ENCODE data around the gene ZNF674.

ZNF674 gene

GRCh38 chrX:46545111-46546005, at the start of gene ZNF674:
ZNF674 (minus strand) TSS chrX:46545421; CDS start chrX:46542087, 3,334 bp downstream.
- peak; percentile 31 to 87 (median 78) for DNase-seq

GRCh38 chrX:46589977-46590723, 44.9 kb upstream of the ZNF674 start:
- no peak for DNase-seq

- no peak for DNase-seq
These were observed 43.0 kb upstream of the ZNF674 start for GRCh38 chrX:46588263-46588662.

- DNase-seq = no peak
These were observed 42.5 kb upstream of the ZNF674 start for GRCh38 chrX:46587753-46588171.

GRCh38 chrX:46587158-46587557, 41.9 kb upstream of the ZNF674 start:
- no peak for DNase-seq

GRCh38 chrX:46584736-46585135, 39.5 kb upstream of the ZNF674 start:
- no peak for DNase-seq

GRCh38 chrX:46582966-46583365, 37.7 kb upstream of the ZNF674 start:
- DNase-seq = no peak

- DNase-seq = no peak
These were observed 37.1 kb upstream of the ZNF674 start for GRCh38 chrX:46582325-46582724.

GRCh38 chrX:46580613-46581012, 35.4 kb upstream of the ZNF674 start:
- no peak for DNase-seq

GRCh38 chrX:46579250-46579649, 34.0 kb upstream of the ZNF674 start:
- DNase-seq = no peak

- DNase-seq = no peak
These were observed 32.2 kb upstream of the ZNF674 start for GRCh38 chrX:46577221-46578005.

- DNase-seq = no peak
These were observed 31.2 kb upstream of the ZNF674 start for GRCh38 chrX:46576458-46576857.

- DNase-seq = peak in 3 of 14 donors; percentile 2 to 8 (median 8)
These were observed 30.8 kb upstream of the ZNF674 start for GRCh38 chrX:46575991-46576392.

- no peak for DNase-seq
These were observed 30.4 kb upstream of the ZNF674 start for GRCh38 chrX:46575586-46575985.

GRCh38 chrX:46574774-46575381, 29.7 kb upstream of the ZNF674 start:
- DNase-seq = no peak

- peak in 1 of 14 donors; percentile 22 for DNase-seq
These were observed 28.9 kb upstream of the ZNF674 start for GRCh38 chrX:46573892-46574773.

- DNase-seq = peak in 10 of 14 donors; percentile 3 to 61 (median 34)
These were observed 28.2 kb upstream of the ZNF674 start, which contains the start of gene CHST7 for GRCh38 chrX:46573331-46573891. CHST7 (plus strand) TSS chrX:46573765; CDS start chrX:46573932, 167 bp downstream.

GRCh38 chrX:46572340-46572936, 27.2 kb upstream of the ZNF674 start:
- no peak for DNase-seq

- no peak for DNase-seq
These were observed 26.5 kb upstream of the ZNF674 start for GRCh38 chrX:46571423-46572339.

All from C1 segment of cervical spinal cord (tissue), 14 donors.